Loucy (cell line): ENCODE measurements around the gene EXOC8.

Experiments used
- H2AFZ ChIP-seq: fragments of 200-600 bp; sonication (generic); 2 replicates; pipeline ENCODE4 v1.6.0; 2016; ENCODE audit warnings: antibody characterized with exemption, mild to moderate bottlenecking, low read length, moderate library complexity
- H3F3A ChIP-seq: fragments of 200-600 bp; 2 replicates; pipeline ENCODE4 v1.6.0; 2016; ENCODE audit warnings: antibody characterized with exemption, low read depth, mild to moderate bottlenecking
- H3K27me3 ChIP-seq: fragments of 200-600 bp; sonication (generic); 2 replicates; pipeline ENCODE4 v1.6.1; 2014; ENCODE audit warnings: low read length, mild to moderate bottlenecking; ENCODE audit not compliant: insufficient read depth, poor library complexity, severe bottlenecking
- H3K36me3 ChIP-seq: fragments of 200-600 bp; sonication (generic); 2 replicates; pipeline ENCODE4 v1.6.1; 2016; ENCODE audit warnings: low read length; ENCODE audit not compliant: insufficient read depth
- H3K4me1 ChIP-seq: fragments of 200-600 bp; sonication (generic); 2 replicates; pipeline ENCODE4 v1.5.1; 2014; ENCODE audit warnings: low read length, mild to moderate bottlenecking; ENCODE audit not compliant: insufficient read depth, poor library complexity, severe bottlenecking
- H3K4me2 ChIP-seq: fragments of 200-600 bp; sonication (generic); 2 replicates; pipeline ENCODE4 v1.6.0; 2014; ENCODE audit warnings: antibody characterized with exemption, low read length, low read depth, mild to moderate bottlenecking; ENCODE audit not compliant: poor library complexity, severe bottlenecking
- H3K4me3 ChIP-seq: fragments of 200-600 bp; sonication (generic); 2 replicates; pipeline ENCODE4 v1.5.1; 2014; ENCODE audit warnings: low read length, mild to moderate bottlenecking, mixed read lengths; ENCODE audit not compliant: poor library complexity, severe bottlenecking
- H3K79me2 ChIP-seq: fragments of 200-600 bp; sonication (generic); 2 replicates; pipeline ENCODE4 v1.6.1; 2014; ENCODE audit warnings: low read length; ENCODE audit not compliant: insufficient read depth
- H3K9ac ChIP-seq: fragments of 200-600 bp; sonication (generic); 2 replicates; pipeline ENCODE4 v1.6.0; 2014; ENCODE audit warnings: mild to moderate bottlenecking, low read depth, low read length, moderate library complexity; ENCODE audit not compliant: poor library complexity, severe bottlenecking
- H3K9me2 ChIP-seq: fragments of 200-600 bp; sonication (generic); replicated peaks from 2 replicates; pipeline ENCODE4 v1.6.1; 2016; ENCODE audit warnings: low read depth, low read length, mixed read lengths
- H3K9me3 ChIP-seq: fragments of 200-600 bp; sonication (generic); 2 replicates; pipeline ENCODE4 v1.6.1; 2014; ENCODE audit warnings: mild to moderate bottlenecking, antibody characterized with exemption, low read length, low read depth; ENCODE audit not compliant: insufficient read depth
- H4K20me1 ChIP-seq: fragments of 200-600 bp; sonication (generic); 2 replicates; pipeline ENCODE4 v1.6.0; 2014; ENCODE audit warnings: antibody characterized with exemption, low read length, mild to moderate bottlenecking; ENCODE audit not compliant: insufficient read depth, poor library complexity, severe bottlenecking
- CTCF ChIP-seq: fragments of 200-600 bp; sonication (generic); conservative IDR thresholded peaks from 2 replicates; pipeline ENCODE4 v1.5.1; 2014; ENCODE audit warnings: mild to moderate bottlenecking, antibody characterized with exemption, low read length
- EZH2phosphoT487 ChIP-seq: fragments of 200-600 bp; IDR thresholded peaks from 2 replicates; pipeline ENCODE4 v1.6.1; 2018; ENCODE audit warnings: antibody characterized with exemption, mild to moderate bottlenecking, moderate library complexity, borderline replicate concordance

Gene EXOC8

GRCh38 chr1:231364192-231364591 lies 26.5 kb upstream of the EXOC8 start:
- no peaks in the 10 kb centered on the region for H3K9me3 ChIP-seq

GRCh38 chr1:231363624-231364023 lies 26.0 kb upstream of the EXOC8 start:
- H3K9me3 ChIP-seq, result no peaks in the 10 kb centered on the region
- H4K20me1 ChIP-seq, result no peaks in the 10 kb centered on the region
- H3K4me3 ChIP-seq, result no peak overlapping the region
- H3K4me2 ChIP-seq, result no peak overlapping the region
- H3K9ac ChIP-seq, result no peak overlapping the region
- no peaks in the 10 kb centered on the region for H3K4me1 ChIP-seq
- H3K36me3 ChIP-seq, result no peaks in the 10 kb centered on the region
- no peak for TF ChIP-seq EZH2phosphoT487
- TF ChIP-seq CTCF, result no peak
- H3K27me3 ChIP-seq, result no peaks in the 10 kb centered on the region
- no peaks in the 10 kb centered on the region for H3F3A ChIP-seq
- H3K9me2 ChIP-seq, result no peaks in the 10 kb centered on the region
- H2AFZ ChIP-seq, result no peak overlapping the region
- no peaks in the 10 kb centered on the region for H3K79me2 ChIP-seq

More at GRCh38 chr1:231364192-231364591, 26.5 kb upstream of the EXOC8 start:
- Histone ChIP-seq H3K4me1 (no peaks in the 10 kb centered on the region), H3K9me2 (no peaks in the 10 kb centered on the region), H3K4me3 (no peak overlapping the region), H3K27me3 (no peaks in the 10 kb centered on the region), H3K79me2 (no peaks in the 10 kb centered on the region), H3F3A (no peaks in the 10 kb centered on the region), H3K36me3 (no peaks in the 10 kb centered on the region), H3K9ac (no peak overlapping the region), H4K20me1 (no peaks in the 10 kb centered on the region), H2AFZ (no peak overlapping the region), H3K4me2 (no peak overlapping the region)
- no peak for TF ChIP-seq CTCF
- no peak for TF ChIP-seq EZH2phosphoT487

- Histone ChIP-seq H3K9ac (no peak overlapping the region), H3K9me2 (no peaks in the 10 kb centered on the region), H3K79me2 (no peaks in the 10 kb centered on the region), H3K4me3 (no peak overlapping the region), H3K4me2 (no peak overlapping the region), H4K20me1 (no peaks in the 10 kb centered on the region), H3K27me3 (no peaks in the 10 kb centered on the region), H3F3A (no peaks in the 10 kb centered on the region), H3K36me3 (no peaks in the 10 kb centered on the region), H2AFZ (no peak overlapping the region), H3K4me1 (no peaks in the 10 kb centered on the region), H3K9me3 (no peaks in the 10 kb centered on the region)
- no peak for TF ChIP-seq CTCF
- TF ChIP-seq EZH2phosphoT487, result no peak
Observed at GRCh38 chr1:231362325-231362724, 24.7 kb upstream of the EXOC8 start.
